AG04450 (cell line): Measurements from ENCODE around the gene IFNA2. TPM values are rescaled to one million over a fixed set of nuclear protein-coding genes. Genes with fewer than 3 reads are reported as not detected.

ENCODE experiments used
- CTCF ChIA-PET: fragments of 300-600, 350-600 bp; formaldehyde crosslinking; extraction: SDS; loops from one replicate; lab custom pipeline; 2022; ENCODE audit warnings: antibody characterized with exemption, inconsistent platforms; lab: Charles Lee
- POLR2A ChIA-PET: fragments of 350-600 bp; formaldehyde crosslinking; extraction: SDS; loops from one replicate; lab custom pipeline; 2021; ENCODE audit warnings: antibody characterized with exemption, inconsistent platforms; lab: Yijun Ruan, JAX
- DNase-seq: peaks from one replicate; pipeline ENCODE4 v3.0.0-alpha.2; 2011; ENCODE audit warnings: low read depth, low spot score
- H3K27ac ChIP-seq: one replicate; pipeline ENCODE4 v1.5.1; 2012; ENCODE audit warnings: low read depth, low read length, control low read depth
- H3K27me3 ChIP-seq: one replicate; pipeline ENCODE4 v1.6.0; 2012; ENCODE audit warnings: low read length; ENCODE audit not compliant: control insufficient read depth, insufficient read depth
- H3K4me3 ChIP-seq: 2 replicates; pipeline ENCODE4 v1.5.1; 2011; ENCODE audit warnings: mild to moderate bottlenecking, low read depth, low read length, control low read depth
- H3K9me3 ChIP-seq: 2 replicates; pipeline ENCODE4 v1.5.1; 2012; ENCODE audit warnings: low read length; ENCODE audit not compliant: control insufficient read depth, insufficient read depth
- CTCF ChIP-seq: IDR thresholded peaks from 2 replicates; pipeline ENCODE4 v1.5.1; 2011; ENCODE audit warnings: low read depth, low read length, control low read depth, inconsistent platforms
- polyA plus RNA-seq: library from polyadenylated mRNA; depleted of rRNA; stranded (reverse); fragments of >200 nt; gene quantifications from 2 replicates; pipeline ENCODE4 v1.2.3, GENCODE V29; 2011

The IFNA2 gene
- polyA plus RNA-seq, 1 experiment = not detected

- TF ChIP-seq CTCF = no peak
- Histone ChIP-seq H3K9me3 (no peaks in the 10 kb centered on the region), H3K27ac (no peak overlapping the region), H3K4me3 (no peak overlapping the region), H3K27me3 (peaks cover 6% of the 10 kb centered on the region)
- DNase-seq = no peak
- CTCF ChIA-PET = interaction anchor here (1.3 kb wide), 1 partner anchor 86 kb away, joined by 4 read pairs; no protein-coding TSS in a partner anchor
- POLR2A ChIA-PET = no interaction called here
These were observed 26.9 kb upstream of the IFNA2 start for GRCh38 chr9:21412107-21412506.

- no peak for TF ChIP-seq CTCF
- POLR2A ChIA-PET = no interaction called here
- no peak within 1 kb of the TSS for H3K4me3 ChIP-seq
- H3K9me3 ChIP-seq = no peaks in the 10 kb centered on the region
- no peak for DNase-seq
- CTCF ChIA-PET = interaction anchor here (0.7 to 2.0 kb wide), 3 partner anchors 13 to 90 kb away, joined by 3 to 13 read pairs (median 3); no protein-coding TSS in a partner anchor
- no peak within 1 kb of the TSS for H3K27ac ChIP-seq
- H3K27me3 ChIP-seq = peaks cover 16% of the 10 kb centered on the region
These were observed 23.6 kb upstream of the IFNA2 start, which contains the start of gene IFNA8 for GRCh38 chr9:21408817-21409216. TSS of gene IFNA8 (plus strand) at chr9:21409117. CDS start at chr9:21409177, 60 bp downstream.

- DNase-seq = no peak
- ChIA-PET CTCF (interaction anchor here (1.6 kb wide), 1 partner anchor 78 kb away, joined by 5 read pairs; no protein-coding TSS in a partner anchor), POLR2A (no interaction called here)
- Histone ChIP-seq H3K27me3 (peaks cover 45% of the 10 kb centered on the region), H3K9me3 (no peaks in the 10 kb centered on the region), H3K27ac (no peak overlapping the region), H3K4me3 (no peak overlapping the region)
- TF ChIP-seq CTCF = no peak
These were observed 18.9 kb upstream of the IFNA2 start for GRCh38 chr9:21404146-21404545.

GRCh38 chr9:21402386-21403251 is 17.4 kb upstream of the IFNA2 start:
- Histone ChIP-seq H3K27me3 (peaks cover 45% of the 10 kb centered on the region), H3K27ac (no peak overlapping the region), H3K4me3 (peak overlapping the region; percentile 12), H3K9me3 (no peaks in the 10 kb centered on the region)
- TF ChIP-seq CTCF = no peak; the same call in 1 of the 2 replicates
- ChIA-PET CTCF (interaction anchor here (0.5 to 1.6 kb wide), 4 partner anchors 32 to 198 kb away, joined by 3 to 8 read pairs (median 4); no protein-coding TSS in a partner anchor), POLR2A (no interaction called here)
- DNase-seq = no peak

GRCh38 chr9:21399956-21400355 is 14.8 kb upstream of the IFNA2 start:
- H3K4me3 ChIP-seq = no peak overlapping the region
- POLR2A ChIA-PET = no interaction called here
- peaks cover 48% of the 10 kb centered on the region for H3K27me3 ChIP-seq
- no peak overlapping the region for H3K27ac ChIP-seq
- no peak for DNase-seq
- H3K9me3 ChIP-seq = no peaks in the 10 kb centered on the region
- no peak for TF ChIP-seq CTCF
- CTCF ChIA-PET = no interaction called here
